ENCODE data around the gene MYO3B. TPM values are rescaled to one million over a fixed set of nuclear protein-coding genes. Genes with fewer than 3 reads are reported as not detected.

Gene MYO3B
- total RNA-seq, 1 experiment from 2014 or later = 0.09 TPM

GRCh38 chr2:170307052-170307451, 129.1 kb downstream of the MYO3B start:
- BruUV-seq (replicated peaks) = no TSS peak
- Histone ChIP-seq H3K36me3 (ENCODE audit: control insufficient read depth, insufficient read depth, low read length) (no peaks in the 10 kb centered on the region), H3K4me1 (peaks cover 17% of the 10 kb centered on the region), H3K27me3 (replicated peaks; ENCODE audit: control insufficient read depth, insufficient read depth, low read length) (no peaks in the 10 kb centered on the region), H3K9me3 (no peaks in the 10 kb centered on the region), H3K4me3 (ENCODE audit: low read depth, low read length) (no peak overlapping the region)
- H3K36me3 Mint-ChIP-seq (ENCODE audit: insufficient read depth, unreplicated experiment) = no peaks in the 10 kb centered on the region
- no peak overlapping the region for H3K4me3 Mint-ChIP-seq (ENCODE audit: unreplicated experiment)
- H3K9me3 Mint-ChIP-seq (ENCODE audit: unreplicated experiment) = no peaks in the 10 kb centered on the region
- no peak for DNase-seq
- POLR2A ChIA-PET = no interaction called here
- intact Hi-C loops (cut with micrococcal nuclease; ENCODE audit: unreplicated experiment) = no loop called here
- TF ChIP-seq CTCF (IDR thresholded peaks at IDR 0.05; ENCODE audit: insufficient read depth in 1 of 2, low read depth in 1 of 2, low read length in 1 of 2, severe bottlenecking in 1 of 2, unreplicated experiment in 1 of 2) = no peak
- H3K4me1 Mint-ChIP-seq (ENCODE audit: low read depth, unreplicated experiment) = no peaks in the 10 kb centered on the region
- no peak overlapping the region for H3K27ac Mint-ChIP-seq (ENCODE audit: unreplicated experiment)
- CTCF ChIA-PET = no interaction called here
- H3K27me3 Mint-ChIP-seq (ENCODE audit: insufficient read depth, unreplicated experiment) = no peaks in the 10 kb centered on the region

- no peaks in the 10 kb centered on the region for H3K27me3 ChIP-seq (replicated peaks; ENCODE audit: control insufficient read depth, insufficient read depth, low read length)
- Mint-ChIP-seq H3K27me3 (ENCODE audit: insufficient read depth, unreplicated experiment) (no peaks in the 10 kb centered on the region), H3K4me1 (ENCODE audit: low read depth, unreplicated experiment) (no peaks in the 10 kb centered on the region), H3K27ac (ENCODE audit: unreplicated experiment) (no peak overlapping the region), H3K4me3 (ENCODE audit: unreplicated experiment) (no peak overlapping the region), H3K36me3 (ENCODE audit: insufficient read depth, unreplicated experiment) (no peaks in the 10 kb centered on the region), H3K9me3 (ENCODE audit: unreplicated experiment) (no peaks in the 10 kb centered on the region)
- ChIA-PET POLR2A (no interaction called here), CTCF (no interaction called here)
- no TSS peak for BruUV-seq (replicated peaks)
- no peak for TF ChIP-seq CTCF (IDR thresholded peaks at IDR 0.05; ENCODE audit: insufficient read depth in 1 of 2, low read depth in 1 of 2, low read length in 1 of 2, severe bottlenecking in 1 of 2, unreplicated experiment in 1 of 2)
- peaks cover 17% of the 10 kb centered on the region for H3K4me1 ChIP-seq
- intact Hi-C loops (cut with micrococcal nuclease; ENCODE audit: unreplicated experiment) = no loop called here
- H3K9me3 ChIP-seq = no peaks in the 10 kb centered on the region
- no peaks in the 10 kb centered on the region for H3K36me3 ChIP-seq (ENCODE audit: control insufficient read depth, insufficient read depth, low read length)
- H3K4me3 ChIP-seq (ENCODE audit: low read depth, low read length) = no peak overlapping the region
- DNase-seq = no peak
Observed at GRCh38 chr2:170307555-170308351, 129.8 kb downstream of the MYO3B start.

- no peak for TF ChIP-seq CTCF (IDR thresholded peaks at IDR 0.05; ENCODE audit: insufficient read depth in 1 of 2, low read depth in 1 of 2, low read length in 1 of 2, severe bottlenecking in 1 of 2, unreplicated experiment in 1 of 2)
- H3K27me3 Mint-ChIP-seq (ENCODE audit: insufficient read depth, unreplicated experiment) = no peaks in the 10 kb centered on the region
- no TSS peak for BruUV-seq (replicated peaks)
- intact Hi-C loops (cut with micrococcal nuclease; ENCODE audit: unreplicated experiment) = no loop called here
- CTCF ChIA-PET = no interaction called here
- H3K9me3 Mint-ChIP-seq (ENCODE audit: unreplicated experiment) = no peaks in the 10 kb centered on the region
- no peak for DNase-seq
- H3K27me3 ChIP-seq (replicated peaks; ENCODE audit: control insufficient read depth, insufficient read depth, low read length) = no peaks in the 10 kb centered on the region
- H3K9me3 ChIP-seq = no peaks in the 10 kb centered on the region
- POLR2A ChIA-PET = no interaction called here
- no peak overlapping the region for H3K4me3 ChIP-seq (ENCODE audit: low read depth, low read length)
- H3K4me1 ChIP-seq = peaks cover 17% of the 10 kb centered on the region
- no peaks in the 10 kb centered on the region for H3K36me3 ChIP-seq (ENCODE audit: control insufficient read depth, insufficient read depth, low read length)
- no peak overlapping the region for H3K27ac Mint-ChIP-seq (ENCODE audit: unreplicated experiment)
- H3K4me3 Mint-ChIP-seq (ENCODE audit: unreplicated experiment) = no peak overlapping the region
- H3K4me1 Mint-ChIP-seq (ENCODE audit: low read depth, unreplicated experiment) = peaks cover 6% of the 10 kb centered on the region
- H3K36me3 Mint-ChIP-seq (ENCODE audit: insufficient read depth, unreplicated experiment) = no peaks in the 10 kb centered on the region
Observed at GRCh38 chr2:170310876-170311502, 133.0 kb downstream of the MYO3B start.

Measured in Caco-2 (cell line).